K562 (cell line): ENCODE results near the gene SLC3A2. TPM values are rescaled to one million over a fixed set of nuclear protein-coding genes. Genes with fewer than 3 reads are reported as not detected.

Experiments used
- ARID3A ChIP-seq: IDR thresholded peaks from 2 replicates; pipeline ENCODE4 v1.6.1; 2012; ENCODE audit warnings: low read depth, low read length, improper control_type of control experiment, borderline replicate concordance
- ARID3B ChIP-seq: fragments of 250-450 bp; sonication (Bioruptor Pico); IDR thresholded peaks from 2 replicates; pipeline ENCODE4 v1.4.0; 2020; ENCODE audit warnings: borderline replicate concordance
- ATF4 ChIP-seq: fragments of 450-650 bp; formaldehyde crosslinking; IDR thresholded peaks from 2 replicates; pipeline ENCODE4 v1.4.0; 2022; ENCODE audit warnings: mild to moderate bottlenecking, moderate library complexity
- CHD1 ChIP-seq: fragments of 200-600 bp; sonication (generic); IDR thresholded peaks from one replicate; pipeline ENCODE4 v1.6.1; 2012; ENCODE audit warnings: mild to moderate bottlenecking, moderate library complexity, low read length, inconsistent platforms
- DLX4 ChIP-seq: fragments of 250-450 bp; sonication (Bioruptor Pico); IDR thresholded peaks from 2 replicates; pipeline ENCODE4 v1.6.1; 2021; ENCODE audit warnings: mild to moderate bottlenecking
- GTF2E2 ChIP-seq: fragments of 200-800 bp; sonication (Bioruptor generic); IDR thresholded peaks from 2 replicates; pipeline ENCODE4 v1.6.1; 2016; ENCODE audit warnings: missing genetic modification characterization, missing compliant biosample characterization
- KDM1A ChIP-seq, 2 experiments: fragments of 450-650 bp; IDR thresholded peaks; 2 replicates each; pipeline ENCODE4 v1.6.1; 2016; ENCODE audit warnings: mild to moderate bottlenecking in 2 of 2
- MNT ChIP-seq, 2 experiments: fragments of 450-650 bp; conservative IDR thresholded peaks; 2 replicates each; pipeline ENCODE4 v1.6.1; 2017; ENCODE audit warnings: mild to moderate bottlenecking in 2 of 2, moderate library complexity in 2 of 2
- SMAD3 ChIP-seq: fragments of 450-650 bp; formaldehyde crosslinking; conservative IDR thresholded peaks from 2 replicates; pipeline ENCODE4 v1.4.0; 2020; ENCODE audit warnings: mild to moderate bottlenecking
- SRF ChIP-seq, 2 experiments: fragments of 250-450, 450-650 bp in 1 of 2; sonication (Bioruptor Pico) in 1 of 2; sonication (generic) in 1 of 2; formaldehyde crosslinking; IDR thresholded peaks; 2 replicates each; pipeline versions ENCODE4 v1.5.0 to v1.5.1; 2020 to 2022; ENCODE audit warnings: mild to moderate bottlenecking in 1 of 2, missing genetic modification reagents in 1 of 2
- SRSF9 ChIP-seq: fragments of 200-400 bp; formaldehyde crosslinking; IDR thresholded peaks from 2 replicates; pipeline ENCODE4 v1.6.1; 2017; ENCODE audit warnings: low read depth, low read length, borderline replicate concordance
- TAF1 ChIP-seq: IDR thresholded peaks from 2 replicates; pipeline ENCODE4 v1.6.1; 2011; ENCODE audit warnings: mild to moderate bottlenecking, low read length, moderate library complexity; ENCODE audit not compliant: insufficient read depth, control insufficient read depth, severe bottlenecking; ENCODE audit errors: extremely low read depth
- ZFP91 ChIP-seq: sonication (generic); formaldehyde crosslinking; IDR thresholded peaks from 2 replicates; pipeline ENCODE4 v1.8.0; 2022; ENCODE audit warnings: mild to moderate bottlenecking, missing genetic modification reagents
- ZNF140 ChIP-seq: fragments of 250-450 bp; sonication (Bioruptor Pico); IDR thresholded peaks from 2 replicates; pipeline ENCODE4 v1.8.0; 2021; ENCODE audit warnings: moderate library complexity, mild to moderate bottlenecking, inconsistent platforms
- ZNF780A ChIP-seq: fragments of 250-450 bp; sonication (Bioruptor Pico); IDR thresholded peaks from 2 replicates; pipeline ENCODE4 v1.5.0; 2021; ENCODE audit warnings: mild to moderate bottlenecking
- polyA plus RNA-seq, 8 experiments: library from polyadenylated mRNA; depleted of rRNA in 4 of 8; stranded (reverse) in 5 of 8; unstranded in 3 of 8; fragments of >200 nt; fragmentation: Nextera tagmentation in 2 of 8; fragmentation: Illumina TruSeq in 1 of 8; extraction: Ambion mirVana in 2 of 8; extraction: Trizol in 1 of 8; gene quantifications; 2 replicates each; pipeline versions ENCODE4 v1.2.1 to v1.2.3, GENCODE V29; 2011 to 2014; ENCODE audit warnings: inconsistent platforms in 1 of 8, missing spikeins in 1 of 8
- total RNA-seq, 7 experiments: library from RNA; depleted of rRNA in 6 of 7; stranded (reverse); fragments of >200 nt in 6 of 7; fragmentation: Illumina TruSeq in 2 of 7; extraction: Trizol in 2 of 7; gene quantifications; 2 replicates each; pipeline versions ENCODE4 v1.2.1 to v1.2.3, GENCODE V29; 2011 to 2021; ENCODE audit warnings: low replicate concordance in 1 of 7
- TF ChIP-seq, protein P1 (sequence below): fragments of 450-650 bp; IDR thresholded peaks from 2 replicates; pipeline ENCODE4 v1.6.1; 2017; ENCODE audit warnings: antibody characterized with exemption

SLC3A2 gene
- total and polyA plus RNA-seq, 9 of the 15 experiments (the other 6 are each of a cell fraction or from before 2014, with no cell fraction given) = 20.0 to 296 (median 214) TPM

GRCh38 chr11:62854825-62855570 lies 25.7 kb upstream of the SLC3A2 start (continued):
- TF ChIP-seq TAF1 (no peak), ZNF780A (no peak), ZFP91 (no peak), SRSF9 (no peak), GTF2E2 (tag) (no peak; the same call in 1 of the 2 replicates), DLX4 (CRISPR knock-in tag) (no peak), MNT (conservative IDR thresholded peaks at IDR 0.05) (no peak), CHD1 (peak; percentile 99), ZNF140 (CRISPR knock-in tag) (no peak), ARID3A (no peak), ARID3B (CRISPR knock-in tag) (no peak), KDM1A (IDR thresholded peaks at IDR 0.05) (no peak), SRF (CRISPR knock-in tag; IDR thresholded peaks at IDR 0.05) (no peak; a peak in 1 of 4 replicates), SMAD3 (no peak), ATF4 (CRISPR knock-in tag) (no peak)
- TF ChIP-seq, protein P1, sequence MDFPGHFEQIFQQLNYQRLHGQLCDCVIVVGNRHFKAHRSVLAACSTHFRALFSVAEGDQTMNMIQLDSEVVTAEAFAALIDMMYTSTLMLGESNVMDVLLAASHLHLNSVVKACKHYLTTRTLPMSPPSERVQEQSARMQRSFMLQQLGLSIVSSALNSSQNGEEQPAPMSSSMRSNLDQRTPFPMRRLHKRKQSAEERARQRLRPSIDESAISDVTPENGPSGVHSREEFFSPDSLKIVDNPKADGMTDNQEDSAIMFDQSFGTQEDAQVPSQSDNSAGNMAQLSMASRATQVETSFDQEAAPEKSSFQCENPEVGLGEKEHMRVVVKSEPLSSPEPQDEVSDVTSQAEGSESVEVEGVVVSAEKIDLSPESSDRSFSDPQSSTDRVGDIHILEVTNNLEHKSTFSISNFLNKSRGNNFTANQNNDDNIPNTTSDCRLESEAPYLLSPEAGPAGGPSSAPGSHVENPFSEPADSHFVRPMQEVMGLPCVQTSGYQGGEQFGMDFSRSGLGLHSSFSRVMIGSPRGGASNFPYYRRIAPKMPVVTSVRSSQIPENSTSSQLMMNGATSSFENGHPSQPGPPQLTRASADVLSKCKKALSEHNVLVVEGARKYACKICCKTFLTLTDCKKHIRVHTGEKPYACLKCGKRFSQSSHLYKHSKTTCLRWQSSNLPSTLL = no peak
